Stomach (tissue), 9 donors: ENCODE measurements around the gene TMEM131. TPM values are rescaled to one million over a fixed set of nuclear protein-coding genes. Genes with fewer than 3 reads are reported as not detected.

Experiments
- DNase-seq, 2 donors: peaks; one replicate each; pipeline versions ENCODE4 v3.0.0 to v3.0.0-alpha.2; 2013 to 2019
- H3K27ac ChIP-seq, 5 donors: fragments of 200-600 bp in 4 of 5; sonication (generic) in 4 of 5; one replicate each; pipeline ENCODE4 v1.5.1; 2013 to 2019; ENCODE audit warnings: mild to moderate bottlenecking in 1 of 5, moderate library complexity in 1 of 5
- H3K27me3 ChIP-seq, 3 donors: fragments of 200-600 bp; sonication (generic); one replicate each; pipeline ENCODE4 v1.5.1; 2017 to 2019; ENCODE audit warnings: mixed run types in 1 of 3
- H3K36me3 ChIP-seq, 4 donors: fragments of 200-600 bp; sonication (generic); 1 replicate in 3 of 4; 2 replicates in 1 of 4; pipeline ENCODE4 v1.5.1; 2016 to 2019
- H3K4me1 ChIP-seq, 4 donors: fragments of 200-600 bp; sonication (generic); one replicate each; pipeline ENCODE4 v1.5.1; 2016 to 2019
- H3K4me3 ChIP-seq, 4 donors: fragments of 200-600 bp; sonication (generic) in 3 of 4; one replicate each; pipeline ENCODE4 v1.5.1; 2016 to 2019; ENCODE audit warnings: mild to moderate bottlenecking in 1 of 4
- H3K9me3 ChIP-seq, 4 donors: fragments of 200-600 bp; sonication (generic); one replicate each; pipeline ENCODE4 v1.5.1; 2016 to 2019
- EP300 ChIP-seq: sonication (generic); formaldehyde crosslinking; IDR thresholded peaks from one replicate; pipeline ENCODE4 v1.6.1; 2017; ENCODE audit warnings: antibody characterized with exemption
- POLR2A ChIP-seq, 4 donors: fragments of 450-650 bp; IDR thresholded peaks; one replicate each; pipeline ENCODE4 v1.6.1; 2016; ENCODE audit warnings: antibody characterized with exemption in 4 of 4, control low read depth in 2 of 4, mild to moderate bottlenecking in 1 of 4, moderate library complexity in 1 of 4
- POLR2AphosphoS5 ChIP-seq, 3 donors: sonication (generic); formaldehyde crosslinking; IDR thresholded peaks; one replicate each; pipeline ENCODE4 v1.6.1; 2016; ENCODE audit warnings: antibody characterized with exemption in 3 of 3
- WGBS, 5 donors: extraction: QIAGEN DNeasy Blood & Tissue Kit in 3 of 5; methylation state at CpG; one replicate each; pipeline versions ENCODE4 v1.1.5 to v1.1.7; 2013 to 2018; 5-methylcytosine and 5-hydroxymethylcytosine counted together
- intact Hi-C: fragments of 100-400 bp; cut with DNase I; formaldehyde crosslinking; loops from one replicate; pipeline ENCODE4 v1.15.1; 2023; ENCODE audit warnings: low total_unique reads
- polyA plus RNA-seq, 3 donors: library from polyadenylated mRNA; stranded (reverse); fragments of 200-250 nt; gene quantifications; one replicate each; pipeline ENCODE4 v1.2.3, GENCODE V29; 2013
- total RNA-seq, 5 donors: library from RNA; depleted of rRNA; stranded (reverse); fragments of >200 nt; gene quantifications; one replicate each; pipeline versions ENCODE4 v1.1.0 to v1.2.3, GENCODE V29; 2014 to 2016
- TF ChIP-seq, protein P1 (sequence below), 7 experiments: fragments of 450-650 bp in 4 of 7; fragments of 200-600 bp in 3 of 7; sonication (generic) in 3 of 7; IDR thresholded peaks; one replicate each; pipeline ENCODE4 v1.5.1; 2016 to 2019; ENCODE audit warnings: antibody characterized with exemption in 7 of 7, control low read depth in 2 of 7, mild to moderate bottlenecking in 1 of 7
- donor health status: healthy with polysubstance abuse.
- donor health status: Bipolar disorder and iron deficiency.
- donor health status: healthy.

TMEM131 gene
- total and polyA plus RNA-seq, 8 donors = 4.4 to 119 (median 43.1) TPM

DNA sequence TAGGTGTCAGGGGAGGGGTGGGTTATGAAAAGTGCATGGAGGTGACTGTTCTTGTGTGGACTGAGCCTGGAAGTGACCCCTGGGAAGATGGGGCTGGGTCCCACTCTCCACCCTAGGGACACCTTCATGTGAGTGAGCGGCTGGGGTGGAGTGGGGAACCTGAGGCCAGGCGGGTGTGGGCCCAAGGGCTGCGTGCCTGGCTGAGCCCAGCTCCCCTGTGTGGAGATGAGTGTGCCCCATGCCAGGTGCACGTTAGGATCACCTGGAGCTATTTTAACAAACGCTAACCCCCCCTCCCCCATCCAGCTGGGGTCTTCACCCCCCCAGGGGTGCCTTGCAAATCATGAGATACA, 255.9 kb downstream of the TMEM131 start:
- peaks cover 0 to 6% (median 2%) of the 10 kb centered on the region in 4 donors for H3K4me1 ChIP-seq
- TF ChIP-seq EP300 (no peak), POLR2AphosphoS5 (IDR thresholded peaks at IDR 0.05) (no peak), POLR2A (IDR thresholded peaks at IDR 0.05) (no peak)
- TF ChIP-seq, protein P1, sequence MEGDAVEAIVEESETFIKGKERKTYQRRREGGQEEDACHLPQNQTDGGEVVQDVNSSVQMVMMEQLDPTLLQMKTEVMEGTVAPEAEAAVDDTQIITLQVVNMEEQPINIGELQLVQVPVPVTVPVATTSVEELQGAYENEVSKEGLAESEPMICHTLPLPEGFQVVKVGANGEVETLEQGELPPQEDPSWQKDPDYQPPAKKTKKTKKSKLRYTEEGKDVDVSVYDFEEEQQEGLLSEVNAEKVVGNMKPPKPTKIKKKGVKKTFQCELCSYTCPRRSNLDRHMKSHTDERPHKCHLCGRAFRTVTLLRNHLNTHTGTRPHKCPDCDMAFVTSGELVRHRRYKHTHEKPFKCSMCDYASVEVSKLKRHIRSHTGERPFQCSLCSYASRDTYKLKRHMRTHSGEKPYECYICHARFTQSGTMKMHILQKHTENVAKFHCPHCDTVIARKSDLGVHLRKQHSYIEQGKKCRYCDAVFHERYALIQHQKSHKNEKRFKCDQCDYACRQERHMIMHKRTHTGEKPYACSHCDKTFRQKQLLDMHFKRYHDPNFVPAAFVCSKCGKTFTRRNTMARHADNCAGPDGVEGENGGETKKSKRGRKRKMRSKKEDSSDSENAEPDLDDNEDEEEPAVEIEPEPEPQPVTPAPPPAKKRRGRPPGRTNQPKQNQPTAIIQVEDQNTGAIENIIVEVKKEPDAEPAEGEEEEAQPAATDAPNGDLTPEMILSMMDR (IDR thresholded peaks at IDR 0.05) = no peak
- H3K9me3 ChIP-seq = no peaks in the 10 kb centered on the region
- 72 to 94% (median 85%) methylated on average over 5 of the region's 5 CpGs for WGBS, 5 donors
- no peak for DNase-seq
- H3K27ac ChIP-seq = no peak overlapping the region
- H3K27me3 ChIP-seq = no peaks in the 10 kb centered on the region
- peaks cover 0 to 9% (median 8%) of the 10 kb centered on the region in 4 donors for H3K36me3 ChIP-seq
- intact Hi-C loops = no loop called here
- no peak overlapping the region for H3K4me3 ChIP-seq

DNA sequence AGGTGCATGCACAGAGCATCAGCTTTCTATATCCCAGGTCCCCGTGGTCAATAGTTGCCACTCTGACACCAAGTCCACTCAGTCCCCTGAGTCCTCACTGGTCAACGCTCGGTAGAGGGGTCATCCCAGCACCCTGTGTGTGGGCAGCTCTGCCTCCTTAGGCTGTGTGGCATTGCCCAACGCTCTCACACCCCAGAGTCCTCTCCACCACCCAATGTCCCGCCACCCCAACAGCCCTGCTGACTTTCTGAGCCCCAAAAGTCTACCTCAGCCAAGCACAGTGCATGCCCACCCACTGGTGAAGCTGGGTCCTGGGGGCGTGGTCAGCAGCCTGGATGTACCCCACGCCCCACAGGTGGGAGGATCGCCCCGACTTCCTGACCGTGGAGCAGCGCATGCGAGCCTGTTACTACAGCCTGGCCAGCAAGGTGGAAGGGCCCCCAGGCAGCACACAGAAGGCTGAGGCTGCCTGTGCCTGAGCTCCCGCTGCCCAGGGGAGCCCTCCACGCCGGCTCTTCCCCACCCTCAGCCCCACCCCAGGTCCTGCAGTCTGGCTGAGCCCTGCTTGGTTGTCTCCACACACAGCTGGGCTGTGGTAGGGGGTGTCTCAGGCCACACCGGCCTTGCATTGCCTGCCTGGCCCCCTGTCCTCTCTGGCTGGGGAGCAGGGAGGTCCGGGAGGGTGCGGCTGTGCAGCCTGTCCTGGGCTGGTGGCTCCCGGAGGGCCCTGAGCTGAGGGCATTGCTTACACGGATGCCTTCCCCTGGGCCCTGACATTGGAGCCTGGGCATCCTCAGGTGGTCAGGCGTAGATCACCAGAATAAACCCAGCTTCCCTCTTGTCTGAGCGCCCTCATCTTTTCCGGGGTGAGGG, 256.5 kb downstream of the TMEM131 start:
- no peaks in the 10 kb centered on the region for H3K27me3 ChIP-seq
- intact Hi-C loops = no loop called here
- H3K4me1 ChIP-seq = peaks cover 0 to 6% (median 2%) of the 10 kb centered on the region in 4 donors
- 81 to 92% (median 87%) methylated on average over 17 to 23 of the region's 23 CpGs for WGBS, 5 donors
- H3K9me3 ChIP-seq = no peaks in the 10 kb centered on the region
- TF ChIP-seq POLR2AphosphoS5 (IDR thresholded peaks at IDR 0.05) (no peak), POLR2A (IDR thresholded peaks at IDR 0.05) (no peak), EP300 (no peak)
- TF ChIP-seq, protein P1 (IDR thresholded peaks at IDR 0.05) = no peak
- H3K4me3 ChIP-seq = no peak overlapping the region
- no peak for DNase-seq
- no peak overlapping the region for H3K27ac ChIP-seq
- H3K36me3 ChIP-seq = peaks cover 0 to 7% (median 7%) of the 10 kb centered on the region in 4 donors

DNA sequence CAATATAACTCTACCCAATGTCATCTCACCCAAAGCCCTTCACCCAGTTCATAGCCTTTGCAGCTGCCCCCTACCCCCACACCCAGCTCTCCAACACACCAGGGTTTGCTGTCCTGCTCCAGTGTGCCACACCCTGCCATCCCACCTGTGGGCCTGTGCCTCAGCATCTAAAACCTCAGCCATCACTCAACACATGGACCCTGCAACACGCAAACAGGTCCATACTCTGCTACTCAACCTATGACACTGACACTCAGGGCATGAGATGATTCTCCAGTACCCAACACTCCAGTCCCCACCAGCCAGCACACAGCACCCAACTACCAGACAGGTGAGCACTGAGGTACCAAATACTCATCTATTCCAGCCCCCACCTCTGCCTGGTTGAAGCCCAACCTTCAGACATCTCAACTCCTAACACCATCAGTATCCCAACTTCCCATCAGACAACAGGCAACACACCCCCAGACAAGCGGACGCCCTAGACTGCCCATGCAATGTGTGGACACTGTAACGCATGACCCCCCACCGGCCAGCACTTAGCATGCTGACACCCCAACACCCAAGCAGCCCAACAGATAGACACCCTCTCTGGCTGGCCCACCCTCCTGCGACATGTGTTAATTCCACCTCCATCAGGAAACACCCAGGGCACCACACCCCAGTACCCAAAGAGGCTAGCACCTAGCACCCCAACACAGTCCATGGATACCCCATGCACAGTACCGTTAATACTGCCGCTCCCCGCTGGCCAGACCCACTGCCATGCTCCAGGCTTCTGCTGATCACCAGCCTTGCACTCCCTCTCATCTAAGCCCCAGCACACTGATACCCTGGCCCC, 257.3 kb downstream of the TMEM131 start:
- Histone ChIP-seq H3K36me3 (no peaks in the 10 kb centered on the region), H3K27me3 (no peaks in the 10 kb centered on the region), H3K27ac (no peak overlapping the region), H3K9me3 (no peaks in the 10 kb centered on the region), H3K4me1 (peaks cover 0 to 6% (median 2%) of the 10 kb centered on the region in 4 donors), H3K4me3 (no peak overlapping the region)
- DNase-seq = no peak
- TF ChIP-seq EP300 (no peak), POLR2A (IDR thresholded peaks at IDR 0.05) (no peak), POLR2AphosphoS5 (IDR thresholded peaks at IDR 0.05) (no peak)
- TF ChIP-seq, protein P1 (IDR thresholded peaks at IDR 0.05) = no peak
- intact Hi-C loops = no loop called here
- 94 to 97% (median 96%) methylated on average over 9 of the region's 9 CpGs for WGBS, 5 donors

DNA sequence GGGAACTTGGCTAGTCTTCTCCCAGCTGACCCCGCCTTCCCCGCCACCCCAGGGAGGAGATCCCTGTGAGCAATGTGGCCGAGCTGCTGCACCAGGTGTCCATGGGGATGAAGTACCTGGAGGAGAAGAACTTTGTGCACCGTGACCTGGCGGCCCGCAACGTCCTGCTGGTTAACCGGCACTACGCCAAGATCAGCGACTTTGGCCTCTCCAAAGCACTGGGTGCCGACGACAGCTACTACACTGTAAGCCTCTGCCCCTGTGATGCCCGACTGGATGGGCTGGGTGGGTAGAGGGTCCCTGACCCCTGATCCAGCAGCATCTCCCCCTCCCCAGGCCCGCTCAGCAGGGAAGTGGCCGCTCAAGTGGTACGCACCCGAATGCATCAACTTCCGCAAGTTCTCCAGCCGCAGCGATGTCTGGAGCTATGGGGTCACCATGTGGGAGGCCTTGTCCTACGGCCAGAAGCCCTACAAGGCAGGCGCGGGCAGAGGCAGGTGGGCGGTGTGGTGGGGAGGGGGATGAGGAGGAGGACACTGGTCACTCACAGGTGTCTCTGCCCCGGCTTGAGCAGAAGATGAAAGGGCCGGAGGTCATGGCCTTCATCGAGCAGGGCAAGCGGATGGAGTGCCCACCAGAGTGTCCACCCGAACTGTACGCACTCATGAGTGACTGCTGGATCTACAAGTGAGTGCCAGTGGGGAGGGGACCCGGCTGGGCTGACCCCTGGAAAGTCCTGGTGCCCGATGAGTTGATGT, 258.1 kb downstream of the TMEM131 start:
- WGBS, 5 donors = 91 to 93% (median 92%) methylated on average over 17 to 32 of the region's 32 CpGs
- intact Hi-C loops = no loop called here
- Histone ChIP-seq H3K27me3 (no peaks in the 10 kb centered on the region), H3K4me3 (no peak overlapping the region), H3K4me1 (peaks cover 0 to 6% (median 2%) of the 10 kb centered on the region in 4 donors), H3K27ac (no peak overlapping the region), H3K36me3 (no peaks in the 10 kb centered on the region), H3K9me3 (no peaks in the 10 kb centered on the region)
- no peak for DNase-seq
- TF ChIP-seq, protein P1 (IDR thresholded peaks at IDR 0.05) = no peak
- TF ChIP-seq POLR2A (IDR thresholded peaks at IDR 0.05) (no peak), POLR2AphosphoS5 (IDR thresholded peaks at IDR 0.05) (no peak), EP300 (no peak)
